Endometrium (tissue), 2 donors: Measurements from ENCODE around the gene BUB1.
"Not testable (repeated sequence)": the region's sequence is repeated elsewhere in the genome, so short reads cannot be mapped to it uniquely, and the experiment has no call there.

Experiments
- FAIRE-seq: peaks from 2 replicates; lab custom pipeline; 2012; peaks lifted over from hg19 to GRCh38; lab: Jason Lieb, UNC
- donor health status: control.
- donor health status: control.

BUB1 gene

DNA sequence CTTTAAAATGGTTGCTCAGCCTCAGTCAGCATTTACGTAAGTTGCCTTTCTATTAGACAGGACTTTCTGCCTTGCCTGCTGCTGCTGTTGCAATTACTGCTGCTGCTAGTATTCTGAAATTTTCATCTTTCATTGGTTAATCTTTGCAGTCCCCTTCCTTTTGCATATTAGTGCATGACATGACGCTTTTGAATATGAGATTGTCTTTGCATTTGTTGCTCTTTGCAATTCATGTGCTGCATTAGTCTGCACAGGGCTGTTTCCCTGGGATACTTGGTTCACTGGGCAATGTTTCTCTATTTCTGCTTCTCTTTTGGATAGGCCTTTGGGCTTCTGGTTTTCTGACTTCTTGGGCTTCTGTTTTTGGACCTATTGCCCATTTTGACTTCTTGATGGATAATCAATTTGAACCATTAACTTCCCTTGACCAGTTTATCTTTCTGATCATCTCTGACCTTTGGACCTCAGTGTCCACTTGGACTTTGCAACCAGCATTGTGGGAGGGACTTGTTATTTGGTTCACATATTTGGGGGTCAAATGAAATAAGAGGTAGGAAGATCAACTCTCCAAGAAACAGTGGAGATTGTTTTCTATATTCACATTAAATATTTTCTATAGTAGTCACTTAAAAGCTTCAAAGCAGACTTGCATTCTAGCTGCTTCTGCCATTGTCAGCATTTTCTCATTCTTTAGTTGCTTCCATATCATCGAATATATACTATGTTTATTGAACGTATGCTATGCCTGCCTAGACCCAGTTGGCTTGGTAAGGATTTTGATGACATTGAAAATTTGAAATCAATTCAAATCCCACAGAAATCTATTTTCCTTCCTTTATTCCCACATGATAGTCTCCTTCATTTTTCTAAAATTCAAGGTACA is 12.5 kb upstream of the BUB1 start:
- FAIRE-seq, result no peak

GRCh38 chr2:110688594-110689091 is 10.8 kb upstream of the BUB1 start:
- FAIRE-seq, result no peak

DNA sequence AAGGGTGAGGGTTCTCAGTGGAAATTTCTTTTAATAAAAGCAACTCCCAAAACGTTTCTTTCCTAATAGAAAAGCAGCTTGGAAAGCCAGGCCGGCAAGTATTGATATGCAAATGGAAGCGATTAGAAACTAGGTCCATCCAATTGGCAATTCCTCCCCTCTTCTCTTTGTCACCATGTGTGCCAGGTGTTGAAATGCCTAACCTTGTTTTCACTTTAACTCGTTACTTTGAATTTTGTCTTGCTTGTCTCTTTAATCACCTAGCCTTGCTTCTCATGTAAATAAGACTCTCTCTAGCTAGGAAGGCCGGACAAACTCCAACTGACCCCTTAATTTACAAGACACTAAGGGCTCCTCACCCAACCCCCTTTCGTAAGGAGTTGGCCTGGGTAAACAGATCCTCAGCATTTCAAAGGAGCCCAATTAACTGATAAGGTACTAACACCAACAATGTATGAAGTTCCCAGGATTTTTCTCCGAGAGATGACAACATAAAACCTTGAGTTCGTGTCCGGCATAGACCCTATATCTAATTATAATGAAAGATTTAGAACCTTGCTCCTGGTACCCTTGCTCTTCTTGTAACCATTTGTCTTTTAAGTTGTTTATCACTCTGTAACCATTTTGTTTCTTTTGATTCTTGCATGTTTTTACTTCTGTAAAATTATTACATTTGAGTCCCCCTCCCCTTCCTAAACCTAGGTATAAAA is 10.1 kb upstream of the BUB1 start:
- FAIRE-seq, result not testable (repeated sequence)

DNA sequence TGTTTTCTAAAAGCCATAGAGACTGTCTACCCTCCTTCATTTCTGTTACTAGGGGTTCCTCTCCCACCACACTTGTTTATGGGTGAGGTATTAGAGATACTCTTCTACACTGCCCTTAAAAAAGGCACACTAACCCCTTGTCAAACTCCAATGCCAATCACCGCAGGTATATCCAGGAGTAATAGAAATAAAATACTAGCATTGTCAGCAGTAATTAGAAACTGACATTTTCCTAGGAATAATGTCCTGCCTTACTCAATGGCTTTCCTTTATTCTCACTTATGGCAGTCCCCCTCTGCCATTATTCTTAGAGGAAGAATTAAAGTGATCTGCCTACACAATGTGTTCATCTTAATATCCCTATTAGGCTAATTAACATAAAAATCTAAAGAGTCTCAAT is 5.0 kb upstream of the BUB1 start:
- FAIRE-seq, result no peak

DNA sequence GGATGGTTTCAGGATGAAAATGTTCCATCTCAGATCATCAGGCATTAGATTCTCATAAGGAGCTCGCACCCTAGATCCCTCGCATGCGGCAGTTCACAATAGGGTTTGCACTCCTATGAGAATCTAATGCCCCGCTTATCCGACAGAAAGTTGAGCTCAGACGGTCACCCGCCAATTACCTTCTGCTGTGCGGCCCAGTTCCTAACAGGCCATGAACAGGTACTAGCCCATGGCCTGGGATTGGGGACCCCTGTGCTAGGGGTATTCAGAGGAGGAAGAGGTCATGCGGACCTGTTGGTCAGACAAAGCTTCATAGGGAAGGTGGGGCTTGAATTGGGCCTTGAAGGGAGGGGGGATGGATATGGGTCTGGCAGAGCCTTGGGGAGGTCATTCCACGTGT is 4.4 kb upstream of the BUB1 start:
- no peak for FAIRE-seq

DNA sequence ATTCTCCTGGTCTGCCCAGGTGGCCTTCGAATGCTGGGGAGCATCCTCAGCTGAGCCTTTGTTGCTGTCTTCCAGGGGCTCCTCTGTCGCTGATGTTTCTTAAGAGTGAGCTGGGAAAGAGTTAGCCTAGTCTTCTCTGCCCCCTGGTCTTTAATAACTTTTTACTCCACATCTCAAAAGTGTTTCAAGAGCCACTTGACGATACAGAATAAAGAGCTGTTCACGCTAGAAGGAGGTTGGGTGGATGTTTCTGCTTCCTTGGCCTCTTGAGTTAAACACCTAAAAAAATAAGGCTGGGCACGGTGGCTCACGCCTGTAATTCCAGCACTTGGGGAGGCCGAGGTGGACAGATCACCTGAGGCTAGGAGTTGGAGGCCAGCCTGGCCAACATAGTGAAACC is 2.8 kb upstream of the BUB1 start:
- FAIRE-seq, result no peak

DNA sequence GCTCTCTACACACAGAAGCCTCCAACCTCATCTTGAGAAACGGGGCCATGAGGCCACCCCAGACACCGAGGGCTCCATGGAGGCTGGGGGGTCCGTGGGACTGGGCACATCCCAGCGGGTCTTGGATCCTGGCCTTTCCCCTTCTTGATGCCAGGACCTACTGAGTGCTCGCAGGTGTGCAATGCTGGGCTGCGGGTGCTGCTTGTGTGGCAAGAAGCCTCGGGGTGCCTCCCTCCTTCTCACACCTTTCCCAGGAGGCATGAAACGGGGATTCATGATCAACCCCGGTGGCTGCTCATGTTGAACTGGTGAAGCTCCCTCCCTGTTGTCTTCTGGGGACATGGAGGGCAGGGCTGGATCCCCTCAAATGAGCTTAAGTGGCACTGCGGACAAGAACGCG is 2.0 kb upstream of the BUB1 start:
- no peak for FAIRE-seq

DNA sequence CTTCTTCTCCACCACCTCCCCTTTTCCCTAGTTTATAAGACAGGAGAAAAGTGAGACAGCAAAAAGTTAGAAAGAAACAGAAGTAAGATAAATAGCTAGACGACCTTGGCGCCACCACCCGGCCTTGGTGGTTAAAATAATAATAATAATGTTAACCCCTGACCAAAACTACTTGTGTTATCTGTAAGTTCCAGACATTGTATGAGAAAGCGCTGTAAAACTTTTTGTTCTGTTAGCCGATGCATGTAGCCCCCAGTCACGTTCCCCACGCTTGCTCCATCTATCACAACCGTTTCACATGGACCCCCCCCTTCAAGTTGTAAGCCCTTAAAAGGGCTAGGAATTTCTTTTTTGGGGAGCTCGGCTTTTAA is 1.5 kb upstream of the BUB1 start:
- FAIRE-seq, result no peak

- no peak for FAIRE-seq
These were observed 834 bp upstream of the BUB1 start for GRCh38 chr2:110678457-110679336.

DNA sequence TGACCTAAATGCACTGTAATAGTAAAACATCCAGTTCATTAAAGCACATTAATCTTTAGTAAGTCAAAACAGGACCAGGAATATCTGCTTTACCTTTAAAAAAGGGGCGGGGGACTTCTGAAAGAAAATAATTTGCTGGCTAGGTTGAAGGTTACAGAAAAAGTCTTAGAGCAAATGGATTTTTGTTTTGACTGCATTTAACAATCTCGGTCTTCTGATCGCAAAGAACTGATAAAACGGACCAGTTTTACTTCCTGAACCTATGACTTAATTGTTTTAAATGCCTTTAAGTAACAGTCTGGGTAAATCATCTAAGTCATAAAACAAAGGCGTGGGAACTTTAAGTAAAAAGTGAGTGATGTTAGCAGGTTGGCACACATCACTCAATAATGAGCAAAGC is 783 bp downstream of the BUB1 start:
- FAIRE-seq, result no peak

- FAIRE-seq, result no peak
These were observed 2.2 kb downstream of the BUB1 start for GRCh38 chr2:110675679-110676078.

GRCh38 chr2:110674620-110675555 is 3.0 kb downstream of the BUB1 start:
- FAIRE-seq, result no peak

- FAIRE-seq, result no peak
These were observed 4.7 kb downstream of the BUB1 start for GRCh38 chr2:110673201-110673600.

DNA sequence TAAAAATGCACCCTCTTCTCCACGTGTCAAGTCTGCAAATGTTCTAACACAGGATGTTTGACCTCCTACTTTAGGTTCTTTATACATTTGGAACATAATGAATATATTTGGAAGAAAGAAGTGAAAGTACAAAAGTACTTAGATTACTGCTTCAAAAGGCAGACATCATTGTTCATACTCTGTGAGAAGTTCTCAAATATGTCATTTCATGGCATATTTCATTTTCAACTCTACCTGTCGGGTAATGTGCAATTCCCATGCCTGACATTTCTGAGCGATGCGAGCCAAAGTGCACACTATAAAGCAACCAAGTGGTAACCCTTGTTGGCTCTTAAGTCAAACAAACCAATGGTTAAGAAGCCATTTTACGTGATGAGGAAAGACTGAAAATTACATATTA is 7.0 kb downstream of the BUB1 start:
- FAIRE-seq, result no peak

- FAIRE-seq, result no peak
These were observed 8.8 kb downstream of the BUB1 start for GRCh38 chr2:110669079-110669478.

- FAIRE-seq, result no peak
These were observed 10.8 kb downstream of the BUB1 start for GRCh38 chr2:110667071-110667470.

GRCh38 chr2:110664135-110664534 is 13.7 kb downstream of the BUB1 start:
- FAIRE-seq, result no peak

DNA sequence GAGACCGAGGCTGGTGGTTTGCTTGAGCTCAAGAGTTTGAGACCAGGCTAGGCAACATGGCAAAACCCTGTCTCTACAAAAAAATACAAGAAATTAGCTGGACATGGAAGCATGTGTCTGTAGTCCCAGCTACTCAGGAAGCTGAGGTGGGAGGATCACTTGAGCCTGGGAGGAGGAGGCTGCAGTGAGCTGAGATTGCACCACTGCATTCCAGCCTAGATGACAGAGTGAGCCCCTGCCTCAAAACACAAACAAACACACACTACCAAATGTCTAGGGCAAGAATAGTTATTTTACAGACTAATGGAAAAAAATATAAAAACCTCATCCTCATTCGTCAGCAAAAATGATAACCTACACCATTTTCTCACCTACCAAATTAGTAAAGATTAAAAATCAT is 15.3 kb downstream of the BUB1 start:
- no peak for FAIRE-seq

- no peak for FAIRE-seq
These were observed 17.3 kb downstream of the BUB1 start for GRCh38 chr2:110660558-110660957.

- FAIRE-seq, result no peak
These were observed 18.6 kb downstream of the BUB1 start for GRCh38 chr2:110659248-110659647.

DNA sequence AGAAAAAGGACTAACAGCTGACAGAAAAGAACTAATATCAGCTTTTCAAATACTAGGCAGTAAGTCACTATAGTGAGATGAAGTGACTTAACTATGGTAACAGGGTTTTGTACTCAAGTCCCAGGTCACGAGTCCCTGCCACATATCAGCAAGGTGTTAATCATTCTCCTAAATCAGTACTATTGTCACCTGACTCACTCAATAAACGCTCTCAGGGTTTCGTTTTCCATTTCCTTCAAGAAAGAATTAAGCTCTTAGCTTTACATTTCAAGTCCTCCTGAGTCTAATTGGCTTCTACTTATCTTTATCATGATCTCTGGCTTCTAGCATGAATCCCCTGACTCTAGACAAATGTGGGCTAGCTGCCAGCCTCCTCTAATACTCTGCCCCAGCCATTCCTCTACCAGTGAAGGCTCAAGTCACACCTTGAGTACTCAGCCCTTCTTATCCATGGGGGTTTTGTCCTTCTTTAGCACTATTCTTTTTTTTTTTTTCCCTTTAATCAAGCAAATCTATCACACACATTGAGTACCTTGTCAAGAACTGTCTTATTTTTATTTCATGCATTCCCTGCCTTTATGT is 20.0 kb downstream of the BUB1 start:
- no peak for FAIRE-seq
